K562 (cell line): ENCODE measurements around the gene RSRP1. TPM values are rescaled to one million over a fixed set of nuclear protein-coding genes. Genes with fewer than 3 reads are reported as not detected.

Source experiments
- CEBPB ChIP-seq: fragments of 450-650 bp; IDR thresholded peaks from 2 replicates; pipeline ENCODE4 v1.6.1; 2016; ENCODE audit warnings: missing genetic modification characterization, missing compliant biosample characterization
- CXXC5 ChIP-seq: fragments of 250-450 bp; sonication (Bioruptor Pico); IDR thresholded peaks from 2 replicates; pipeline ENCODE4 v1.8.0; 2022; ENCODE audit warnings: inconsistent platforms, mild to moderate bottlenecking, moderate library complexity
- ETV6 ChIP-seq, 3 experiments: fragments of 150-350 bp in 1 of 3; sonication (generic) in 1 of 3; formaldehyde crosslinking in 1 of 3; IDR thresholded peaks; 2 replicates each; pipeline versions ENCODE4 v1.6.1 to v1.8.0; 2014 to 2022; ENCODE audit warnings: borderline replicate concordance in 2 of 3, low read depth in 2 of 3, antibody characterized with exemption in 1 of 3, low read length in 1 of 3, mild to moderate bottlenecking in 1 of 3, missing genetic modification reagents in 1 of 3
- GABPA ChIP-seq: fragments of 200-800 bp; sonication (Bioruptor generic); conservative IDR thresholded peaks from 2 replicates; pipeline ENCODE4 v1.6.1; 2016; ENCODE audit warnings: low read depth, missing genetic modification characterization, missing compliant biosample characterization
- GTF3C2 ChIP-seq: IDR thresholded peaks from 3 replicates; pipeline ENCODE4 v1.6.1; 2011; ENCODE audit warnings: borderline replicate concordance, mild to moderate bottlenecking, moderate library complexity; ENCODE audit not compliant: insufficient read length; ENCODE audit errors: extremely low read depth
- HOXB6 ChIP-seq: fragments of 250-450 bp; sonication (Bioruptor Pico); IDR thresholded peaks from 2 replicates; pipeline ENCODE4 v1.5.1; 2022; ENCODE audit warnings: mild to moderate bottlenecking, borderline replicate concordance
- LCOR ChIP-seq: sonication (generic); formaldehyde crosslinking; IDR thresholded peaks from 2 replicates; pipeline ENCODE4 v1.8.0; 2022; ENCODE audit warnings: mild to moderate bottlenecking, missing genetic modification reagents
- NCOR1 ChIP-seq: fragments of 450-650 bp; IDR thresholded peaks from 2 replicates; pipeline ENCODE4 v1.6.1; 2016; ENCODE audit warnings: mild to moderate bottlenecking, moderate library complexity
- NRF1 ChIP-seq, 2 experiments: fragments of 450-650 bp; IDR thresholded peaks in 1 of 2; conservative IDR thresholded peaks in 1 of 2; 2 replicates each; pipeline ENCODE4 v1.6.1; 2014; ENCODE audit warnings: mild to moderate bottlenecking in 2 of 2
- NUFIP1 ChIP-seq: fragments of 450-650 bp; IDR thresholded peaks from 2 replicates; pipeline ENCODE4 v1.6.1; 2018; ENCODE audit not compliant: partially characterized antibody
- PRPF4 ChIP-seq: fragments of 200-400 bp; formaldehyde crosslinking; IDR thresholded peaks from one replicate; pipeline ENCODE4 v1.6.1; 2017; ENCODE audit warnings: low read length, low read depth, mild to moderate bottlenecking; ENCODE audit not compliant: insufficient read depth, poor library complexity, severe bottlenecking
- RAD21 ChIP-seq, 2 experiments: fragments of 250-450 bp in 1 of 2; fragments of 450-650 bp in 1 of 2; sonication (Bioruptor Pico) in 1 of 2; formaldehyde crosslinking in 1 of 2; IDR thresholded peaks in 1 of 2; conservative IDR thresholded peaks in 1 of 2; 2 replicates each; pipeline versions ENCODE4 v1.4.0 to v1.8.0; 2020 to 2022; ENCODE audit warnings: mild to moderate bottlenecking in 2 of 2, moderate library complexity in 1 of 2
- RBFOX2 ChIP-seq: fragments of 200-400 bp; formaldehyde crosslinking; IDR thresholded peaks from 2 replicates; pipeline ENCODE4 v1.6.1; 2017; ENCODE audit warnings: low read depth, mild to moderate bottlenecking, low read length, moderate library complexity
- SLC30A9 ChIP-seq: fragments of 250-450 bp; sonication (Bioruptor Pico); IDR thresholded peaks from 2 replicates; pipeline ENCODE4 v1.8.0; 2022; ENCODE audit warnings: mild to moderate bottlenecking, moderate library complexity
- SMARCA5 ChIP-seq: fragments of 450-650 bp; IDR thresholded peaks from 2 replicates; pipeline ENCODE4 v1.6.1; 2016
- TAF15 ChIP-seq: fragments of 200-400 bp; formaldehyde crosslinking; IDR thresholded peaks from 2 replicates; pipeline ENCODE4 v1.6.1; 2017; ENCODE audit warnings: mild to moderate bottlenecking, low read depth, low read length, moderate library complexity
- ZNF41 ChIP-seq: fragments of 250-450 bp; sonication (Bioruptor Pico); conservative IDR thresholded peaks from 2 replicates; pipeline ENCODE4 v1.4.0; 2020; ENCODE audit warnings: mild to moderate bottlenecking
- polyA plus RNA-seq, 8 experiments: library from polyadenylated mRNA; depleted of rRNA in 4 of 8; stranded (reverse) in 5 of 8; unstranded in 3 of 8; fragments of >200 nt; fragmentation: Nextera tagmentation in 2 of 8; fragmentation: Illumina TruSeq in 1 of 8; extraction: Ambion mirVana in 2 of 8; extraction: Trizol in 1 of 8; gene quantifications; 2 replicates each; pipeline versions ENCODE4 v1.2.1 to v1.2.3, GENCODE V29; 2011 to 2014; ENCODE audit warnings: inconsistent platforms in 1 of 8, missing spikeins in 1 of 8
- total RNA-seq, 7 experiments: library from RNA; depleted of rRNA in 6 of 7; stranded (reverse); fragments of >200 nt in 6 of 7; fragmentation: Illumina TruSeq in 2 of 7; extraction: Trizol in 2 of 7; gene quantifications; 2 replicates each; pipeline versions ENCODE4 v1.2.1 to v1.2.3, GENCODE V29; 2011 to 2021; ENCODE audit warnings: low replicate concordance in 1 of 7
- TF ChIP-seq, protein P1 (sequence below): fragments of 250-450 bp; sonication (Bioruptor Pico); IDR thresholded peaks from 2 replicates; pipeline ENCODE4 v1.8.0; 2022; ENCODE audit warnings: inconsistent platforms
- TF ChIP-seq, protein P2 (sequence below), 2 experiments: fragments of 450-650 bp; IDR thresholded peaks; 2 replicates each; pipeline ENCODE4 v1.6.1; 2016

RSRP1 gene
- total and polyA plus RNA-seq, 9 of the 15 experiments (the other 6 are each of a cell fraction or from before 2014, with no cell fraction given): 27.2 to 283 (median 146) TPM

GRCh38 chr1:25247024-25247828, at the start of gene RSRP1 (continued):
- peak; percentile 86 for TF ChIP-seq GABPA (tag)
- TF ChIP-seq ETV6 (IDR thresholded peaks at IDR 0.05; ENCODE audit: borderline replicate concordance in 1 of 2, low read depth in 2 of 2, low read length in 1 of 2): peak in 1 of 2 experiments; percentile 57; a peak in 1 of 4 replicates
- TF ChIP-seq ETV6 (CRISPR knock-in tag; IDR thresholded peaks at IDR 0.05; ENCODE audit: borderline replicate concordance): no peak
- peak; percentile 95 for TF ChIP-seq CXXC5 (CRISPR knock-in tag)
- TF ChIP-seq, protein P1, sequence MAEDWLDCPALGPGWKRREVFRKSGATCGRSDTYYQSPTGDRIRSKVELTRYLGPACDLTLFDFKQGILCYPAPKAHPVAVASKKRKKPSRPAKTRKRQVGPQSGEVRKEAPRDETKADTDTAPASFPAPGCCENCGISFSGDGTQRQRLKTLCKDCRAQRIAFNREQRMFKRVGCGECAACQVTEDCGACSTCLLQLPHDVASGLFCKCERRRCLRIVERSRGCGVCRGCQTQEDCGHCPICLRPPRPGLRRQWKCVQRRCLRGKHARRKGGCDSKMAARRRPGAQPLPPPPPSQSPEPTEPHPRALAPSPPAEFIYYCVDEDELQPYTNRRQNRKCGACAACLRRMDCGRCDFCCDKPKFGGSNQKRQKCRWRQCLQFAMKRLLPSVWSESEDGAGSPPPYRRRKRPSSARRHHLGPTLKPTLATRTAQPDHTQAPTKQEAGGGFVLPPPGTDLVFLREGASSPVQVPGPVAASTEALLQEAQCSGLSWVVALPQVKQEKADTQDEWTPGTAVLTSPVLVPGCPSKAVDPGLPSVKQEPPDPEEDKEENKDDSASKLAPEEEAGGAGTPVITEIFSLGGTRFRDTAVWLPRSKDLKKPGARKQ (CRISPR knock-in tag): no peak
- TF ChIP-seq NRF1 (conservative IDR thresholded peaks at IDR 0.05 in 1 of 2, IDR thresholded peaks at IDR 0.05 in 1 of 2): peak; percentile 100
- 0 out of 2 replicates have a peak, but pooled peaks have one; percentile 40 for TF ChIP-seq ZNF41 (CRISPR knock-in tag)
- no peak for TF ChIP-seq TAF15
- TF ChIP-seq HOXB6 (CRISPR knock-in tag): no peak
- peak; percentile 99 for TF ChIP-seq CEBPB (tag)
- peak; percentile 72 for TF ChIP-seq LCOR (CRISPR knock-in tag)
- TF ChIP-seq, protein P2, sequence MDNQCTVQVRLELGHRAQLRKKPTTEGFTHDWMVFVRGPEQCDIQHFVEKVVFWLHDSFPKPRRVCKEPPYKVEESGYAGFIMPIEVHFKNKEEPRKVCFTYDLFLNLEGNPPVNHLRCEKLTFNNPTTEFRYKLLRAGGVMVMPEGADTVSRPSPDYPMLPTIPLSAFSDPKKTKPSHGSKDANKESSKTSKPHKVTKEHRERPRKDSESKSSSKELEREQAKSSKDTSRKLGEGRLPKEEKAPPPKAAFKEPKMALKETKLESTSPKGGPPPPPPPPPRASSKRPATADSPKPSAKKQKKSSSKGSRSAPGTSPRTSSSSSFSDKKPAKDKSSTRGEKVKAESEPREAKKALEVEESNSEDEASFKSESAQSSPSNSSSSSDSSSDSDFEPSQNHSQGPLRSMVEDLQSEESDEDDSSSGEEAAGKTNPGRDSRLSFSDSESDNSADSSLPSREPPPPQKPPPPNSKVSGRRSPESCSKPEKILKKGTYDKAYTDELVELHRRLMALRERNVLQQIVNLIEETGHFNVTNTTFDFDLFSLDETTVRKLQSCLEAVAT (IDR thresholded peaks at IDR 0.05): peak; percentile 79 to 81
- peak; percentile 45; the same call in 1 of the 2 replicates for TF ChIP-seq SLC30A9 (CRISPR knock-in tag)
- TF ChIP-seq PRPF4: no peak
- TF ChIP-seq RBFOX2: peak; percentile 99
- TF ChIP-seq NCOR1: peak; percentile 39; the same call in 1 of the 2 replicates
- TF ChIP-seq NUFIP1: no peak
- no peak for TF ChIP-seq GTF3C2
- TF ChIP-seq SMARCA5: peak; percentile 77
- TF ChIP-seq RAD21 (CRISPR knock-in tag; conservative IDR thresholded peaks at IDR 0.05 in 1 of 2, IDR thresholded peaks at IDR 0.05 in 1 of 2): peak in 1 of 2 experiments; percentile 25; a peak in 2 of 4 replicates
